Skeletal muscle tissue (tissue), 4 donors: Measurements from ENCODE around the gene SLX4. TPM values are rescaled to one million over a fixed set of nuclear protein-coding genes. Genes with fewer than 3 reads are reported as not detected.
A peak's percentile ranks its signal among the peaks of the same experiment; 100 is the strongest.
"Not testable (repeated sequence)": the region's sequence is repeated elsewhere in the genome, so short reads cannot be mapped to it uniquely, and the experiment has no call there.

Experiments used
- H3K27ac ChIP-seq: one replicate; pipeline ENCODE4 v1.7.0; 2013; ENCODE audit warnings: mild to moderate bottlenecking, low read depth, low read length, inconsistent platforms
- H3K27me3 ChIP-seq, 3 donors: one replicate each; pipeline ENCODE4 v1.7.0; 2013; ENCODE audit warnings: low read length in 3 of 3; ENCODE audit not compliant: control insufficient read depth in 3 of 3, insufficient read depth in 3 of 3
- H3K36me3 ChIP-seq, 3 donors: one replicate each; pipeline ENCODE4 v1.7.0; 2013; ENCODE audit warnings: low read length in 3 of 3; ENCODE audit not compliant: control insufficient read depth in 3 of 3, insufficient read depth in 3 of 3
- H3K4me1 ChIP-seq, 3 donors: one replicate each; pipeline ENCODE4 v1.7.0; 2013; ENCODE audit warnings: low read length in 3 of 3, mild to moderate bottlenecking in 3 of 3; ENCODE audit not compliant: control insufficient read depth in 3 of 3, insufficient read depth in 3 of 3
- H3K4me3 ChIP-seq, 3 donors: one replicate each; pipeline ENCODE4 v1.7.0; 2013; ENCODE audit warnings: low read length in 3 of 3
- H3K9ac ChIP-seq, 3 donors: one replicate each; pipeline ENCODE4 v1.7.0; 2013; ENCODE audit warnings: low read length in 3 of 3, mild to moderate bottlenecking in 3 of 3, moderate library complexity in 2 of 3, low read depth in 1 of 3
- H3K9me3 ChIP-seq, 3 donors: one replicate each; pipeline ENCODE4 v1.7.0; 2013; ENCODE audit warnings: low read length in 3 of 3; ENCODE audit not compliant: control insufficient read depth in 3 of 3
- total RNA-seq: library from RNA; depleted of rRNA; stranded (reverse); fragments of >200 nt; gene quantifications from one replicate; pipeline ENCODE4 v1.2.3, GENCODE V29; 2014
- donor health status: Osteomylitis.

SLX4 gene
- total RNA-seq: 1.6 TPM

- H3K9ac ChIP-seq: peak within 1 kb of the TSS; percentile 92 to 96 (median 93)
- peaks cover 0 to 2% (median 0%) of the 10 kb centered on the region in 3 donors for H3K36me3 ChIP-seq
- H3K27me3 ChIP-seq: no peaks in the 10 kb centered on the region
- H3K4me3 ChIP-seq: peak within 1 kb of the TSS; percentile 91 to 97 (median 93)
- no peaks in the 10 kb centered on the region for H3K9me3 ChIP-seq
- H3K4me1 ChIP-seq: peaks cover 8 to 27% (median 17%) of the 10 kb centered on the region in 3 donors
- H3K27ac ChIP-seq: peak within 1 kb of the TSS; percentile 59
Observed at GRCh38 chr16:3611146-3611975, at the start of gene SLX4. TSS of gene SLX4 (minus strand) at chr16:3611606. CDS start at chr16:3608964, 2,642 bp downstream.

GRCh38 chr16:3659251-3659650 lies 47.8 kb upstream of the SLX4 start:
- peaks cover 66 to 77% (median 68%) of the 10 kb centered on the region in 3 donors for H3K36me3 ChIP-seq
- H3K4me1 ChIP-seq: peaks cover 0 to 4% (median under 1%) of the 10 kb centered on the region in 3 donors
- no peak overlapping the region for H3K9ac ChIP-seq
- no peak overlapping the region for H3K4me3 ChIP-seq
- no peak overlapping the region for H3K27ac ChIP-seq
- H3K9me3 ChIP-seq: no peaks in the 10 kb centered on the region
- H3K27me3 ChIP-seq: no peaks in the 10 kb centered on the region

- Histone ChIP-seq H3K27ac (no peak overlapping the region), H3K4me1 (peaks cover 0 to 7% (median 3%) of the 10 kb centered on the region in 3 donors), H3K9ac (no peak overlapping the region), H3K27me3 (no peaks in the 10 kb centered on the region), H3K9me3 (no peaks in the 10 kb centered on the region), H3K4me3 (no peak overlapping the region), H3K36me3 (peaks cover 49 to 56% (median 49%) of the 10 kb centered on the region in 3 donors)
Observed at GRCh38 chr16:3656491-3657468, 45.4 kb upstream of the SLX4 start.

- not testable (repeated sequence) for H3K9ac ChIP-seq, H3K4me1 ChIP-seq, H3K4me3 ChIP-seq, H3K27ac ChIP-seq, H3K27me3 ChIP-seq, H3K9me3 ChIP-seq
- peaks cover 43 to 50% (median 44%) of the 10 kb centered on the region in 3 donors for H3K36me3 ChIP-seq
Observed at GRCh38 chr16:3656160-3656490, 44.7 kb upstream of the SLX4 start.

GRCh38 chr16:3655396-3656159 lies 44.2 kb upstream of the SLX4 start:
- Histone ChIP-seq H3K27me3 (no peaks in the 10 kb centered on the region), H3K36me3 (peaks cover 43 to 47% (median 44%) of the 10 kb centered on the region in 3 donors), H3K9me3 (no peaks in the 10 kb centered on the region), H3K4me1 (peaks cover 0 to 7% (median 3%) of the 10 kb centered on the region in 3 donors), H3K27ac (no peak overlapping the region), H3K9ac (no peak overlapping the region), H3K4me3 (no peak overlapping the region)

GRCh38 chr16:3655030-3655395 lies 43.6 kb upstream of the SLX4 start:
- Histone ChIP-seq H3K27me3 (no peaks in the 10 kb centered on the region), H3K27ac (no peak overlapping the region), H3K4me3 (no peak overlapping the region), H3K9me3 (no peaks in the 10 kb centered on the region), H3K9ac (no peak overlapping the region), H3K36me3 (peaks cover 38 to 42% (median 41%) of the 10 kb centered on the region in 3 donors), H3K4me1 (peaks cover 0 to 7% (median 3%) of the 10 kb centered on the region in 3 donors)

GRCh38 chr16:3654249-3654991 lies 43.0 kb upstream of the SLX4 start, which contains the start of gene DNASE1:
TSS of gene DNASE1 (plus strand) at chr16:3654691. CDS start at chr16:3655374, 683 bp downstream.
- H3K27ac ChIP-seq: no peak within 1 kb of the TSS
- peaks cover 34 to 40% (median 38%) of the 10 kb centered on the region in 3 donors for H3K36me3 ChIP-seq
- no peak within 1 kb of the TSS for H3K9ac ChIP-seq
- H3K9me3 ChIP-seq: no peaks in the 10 kb centered on the region
- H3K27me3 ChIP-seq: no peaks in the 10 kb centered on the region
- H3K4me1 ChIP-seq: peaks cover 0 to 7% (median 3%) of the 10 kb centered on the region in 3 donors
- no peak within 1 kb of the TSS for H3K4me3 ChIP-seq

GRCh38 chr16:3652373-3653195 lies 41.2 kb upstream of the SLX4 start:
- Histone ChIP-seq H3K4me3 (no peak overlapping the region), H3K9me3 (no peaks in the 10 kb centered on the region), H3K4me1 (peaks cover 0 to 7% (median 3%) of the 10 kb centered on the region in 3 donors), H3K9ac (no peak overlapping the region), H3K27me3 (no peaks in the 10 kb centered on the region), H3K36me3 (peaks cover 23 to 27% (median 23%) of the 10 kb centered on the region in 3 donors), H3K27ac (no peak overlapping the region)
